Choroid plexus epithelial cell (primary cell): ENCODE results near the gene RXRA.

Experiments
- DNase-seq: peaks from one replicate; pipeline ENCODE4 v3.0.0-alpha.2; 2010; ENCODE audit warnings: low read depth
- H3K4me3 ChIP-seq: 2 replicates; pipeline ENCODE4 v1.5.1; 2011; ENCODE audit warnings: low read depth, mild to moderate bottlenecking, control low read depth, low read length, moderate library complexity
- CTCF ChIP-seq: conservative IDR thresholded peaks from 2 replicates; pipeline ENCODE4 v1.5.1; 2011; ENCODE audit warnings: low read depth, mild to moderate bottlenecking, control low read depth, inconsistent platforms, low read length, moderate library complexity

RXRA gene

GRCh38 chr9:134390537-134390936, 64.3 kb downstream of the RXRA start:
- no peak overlapping the region for H3K4me3 ChIP-seq
- no peak for TF ChIP-seq CTCF
- DNase-seq = no peak

GRCh38 chr9:134390947-134391318, 64.7 kb downstream of the RXRA start:
- no peak for DNase-seq
- no peak overlapping the region for H3K4me3 ChIP-seq
- no peak for TF ChIP-seq CTCF

GRCh38 chr9:134391319-134392231, 65.3 kb downstream of the RXRA start:
- DNase-seq = no peak
- TF ChIP-seq CTCF = no peak
- no peak overlapping the region for H3K4me3 ChIP-seq

- DNase-seq = no peak
- H3K4me3 ChIP-seq = no peak overlapping the region
- TF ChIP-seq CTCF = no peak
These were observed 66.6 kb downstream of the RXRA start for GRCh38 chr9:134392900-134393299.

GRCh38 chr9:134393582-134394280, 67.5 kb downstream of the RXRA start:
- H3K4me3 ChIP-seq = no peak overlapping the region
- TF ChIP-seq CTCF = no peak
- DNase-seq = no peak

- no peak overlapping the region for H3K4me3 ChIP-seq
- TF ChIP-seq CTCF = no peak
- DNase-seq = no peak
These were observed 68.8 kb downstream of the RXRA start for GRCh38 chr9:134395002-134395517.
